Measurements from ENCODE around the gene MAEA.

MAEA gene

GRCh38 chr4:1276984-1277383 is 12.7 kb upstream of the MAEA start:
- no peak for ATAC-seq
- TF ChIP-seq ZNF70 (CRISPR knock-in tag; IDR thresholded peaks at IDR 0.05) = no peak
- TF ChIP-seq OSR1 (CRISPR knock-in tag; IDR thresholded peaks at IDR 0.05) = no peak
- TF ChIP-seq ISL1 (CRISPR knock-in tag; IDR thresholded peaks at IDR 0.05) = no peak
- TF ChIP-seq ZC3H10 (CRISPR knock-in tag; IDR thresholded peaks at IDR 0.05) = no peak
- no peak for TF ChIP-seq TSHZ2 (CRISPR knock-in tag; IDR thresholded peaks at IDR 0.05)
- no peak for TF ChIP-seq SNAI2 (CRISPR knock-in tag; IDR thresholded peaks at IDR 0.05)
- TF ChIP-seq PATZ1 (CRISPR knock-in tag; IDR thresholded peaks at IDR 0.05; ENCODE audit: borderline replicate concordance) = no peak
- TF ChIP-seq ZNF565 (CRISPR knock-in tag; conservative IDR thresholded peaks at IDR 0.05; ENCODE audit: low read depth) = no peak
- TF ChIP-seq PPARA (CRISPR knock-in tag; IDR thresholded peaks at IDR 0.05; ENCODE audit: borderline replicate concordance) = no peak
- TF ChIP-seq BACH2 (CRISPR knock-in tag; IDR thresholded peaks at IDR 0.05; ENCODE audit: borderline replicate concordance) = no peak

GRCh38 chr4:1277667-1278665 is 11.7 kb upstream of the MAEA start:
- TF ChIP-seq PPARA (CRISPR knock-in tag; IDR thresholded peaks at IDR 0.05; ENCODE audit: borderline replicate concordance) (no peak), ZNF8 (CRISPR knock-in tag; IDR thresholded peaks at IDR 0.05) (0 out of 2 replicates have a peak, but pooled peaks have one; percentile 29)
- no peak for ATAC-seq

GRCh38 chr4:1279253-1279652 is 10.4 kb upstream of the MAEA start:
- no peak for ATAC-seq
- TF ChIP-seq PPARA (CRISPR knock-in tag; IDR thresholded peaks at IDR 0.05; ENCODE audit: borderline replicate concordance) (no peak), POU6F1 (CRISPR knock-in tag; IDR thresholded peaks at IDR 0.05; ENCODE audit: borderline replicate concordance, low read depth) (no peak), ARNTL (CRISPR knock-in tag; IDR thresholded peaks at IDR 0.05; ENCODE audit: borderline replicate concordance, low read depth) (no peak), CREB5 (CRISPR knock-in tag; IDR thresholded peaks at IDR 0.05; ENCODE audit: low read depth) (no peak), TOX (CRISPR knock-in tag; IDR thresholded peaks at IDR 0.05; ENCODE audit: borderline replicate concordance) (no peak), ZNF565 (CRISPR knock-in tag; conservative IDR thresholded peaks at IDR 0.05; ENCODE audit: low read depth) (no peak), TCF4 (CRISPR knock-in tag; IDR thresholded peaks at IDR 0.05; ENCODE audit: borderline replicate concordance) (no peak), OSR1 (CRISPR knock-in tag; IDR thresholded peaks at IDR 0.05) (no peak), GLIS3 (CRISPR knock-in tag; IDR thresholded peaks at IDR 0.05) (no peak), SNAI2 (CRISPR knock-in tag; IDR thresholded peaks at IDR 0.05) (no peak), ESRRG (CRISPR knock-in tag; IDR thresholded peaks at IDR 0.05) (no peak), RARB (CRISPR knock-in tag; IDR thresholded peaks at IDR 0.05) (no peak), ZFP3 (CRISPR knock-in tag; IDR thresholded peaks at IDR 0.05) (no peak), PATZ1 (CRISPR knock-in tag; IDR thresholded peaks at IDR 0.05; ENCODE audit: borderline replicate concordance) (no peak), CSRNP3 (CRISPR knock-in tag; IDR thresholded peaks at IDR 0.05) (no peak), ZNF8 (CRISPR knock-in tag; IDR thresholded peaks at IDR 0.05) (no peak), ISL1 (CRISPR knock-in tag; IDR thresholded peaks at IDR 0.05) (no peak), ZNF70 (CRISPR knock-in tag; IDR thresholded peaks at IDR 0.05) (no peak), ZC3H10 (CRISPR knock-in tag; IDR thresholded peaks at IDR 0.05) (no peak), ZFP30 (CRISPR knock-in tag; IDR thresholded peaks at IDR 0.05) (no peak)

Measured in SK-N-SH treated with all-trans-retinoic acid at 6 μM for 48 hours (cell line).